ENCODE results near the gene GRIK4. TPM values are rescaled to one million over a fixed set of nuclear protein-coding genes. Genes with fewer than 3 reads are reported as not detected.

The GRIK4 gene
- total and polyA plus RNA-seq, 2 experiments from 2014 or later, result not detected

DNA sequence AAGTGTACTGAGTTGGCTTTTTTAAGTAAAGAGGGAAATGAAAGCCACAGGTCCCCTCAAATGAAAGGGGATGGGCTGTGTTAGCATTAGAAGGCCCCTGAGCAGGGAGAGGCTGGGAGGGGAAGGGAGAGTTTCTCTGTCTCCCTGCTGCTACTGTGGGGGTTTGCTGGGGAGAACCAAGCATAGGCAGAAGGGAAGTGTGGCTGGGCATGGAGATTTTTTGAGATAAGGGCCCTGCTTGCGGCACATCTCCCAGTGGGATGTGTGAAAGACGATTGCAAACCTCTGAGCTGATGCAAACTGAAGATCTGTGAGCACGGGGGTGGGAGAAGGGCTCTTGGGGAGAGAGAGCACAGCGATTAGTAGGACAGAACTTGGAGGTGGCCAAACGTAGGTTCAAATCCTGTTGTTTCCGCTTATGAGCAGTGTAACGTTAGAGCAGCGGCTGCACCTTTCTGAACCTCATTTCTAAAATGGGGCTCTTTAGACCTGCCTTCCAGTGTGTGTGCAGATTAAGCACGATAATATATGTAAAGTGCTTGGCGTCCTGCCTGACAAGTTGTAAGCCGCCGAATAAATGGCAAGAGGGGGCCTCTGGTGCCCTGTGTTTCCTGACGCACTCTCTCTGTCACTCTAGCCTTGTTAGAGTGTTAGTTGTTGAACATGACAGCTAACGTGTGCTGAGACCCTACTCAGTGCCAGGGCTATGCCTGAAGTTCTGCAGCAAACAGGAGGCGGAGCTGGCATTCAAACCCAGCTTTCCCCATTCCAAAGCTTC is 122.3 kb downstream of the GRIK4 start:
- Histone ChIP-seq H4K20me1 (ENCODE audit: insufficient read depth) (no peaks in the 10 kb centered on the region), H3K4me2 (ENCODE audit: unreplicated experiment) (no peak overlapping the region), H3K27ac (no peak overlapping the region), H3F3A (ENCODE audit: insufficient read depth) (no peaks in the 10 kb centered on the region), H3K27me3 (replicated peaks; ENCODE audit: insufficient read depth) (peaks cover 42% of the 10 kb centered on the region), H3K9me3 (ENCODE audit: low read depth) (no peaks in the 10 kb centered on the region), H3K4me1 (ENCODE audit: insufficient read depth) (no peaks in the 10 kb centered on the region), H3K36me3 (ENCODE audit: low read depth) (no peaks in the 10 kb centered on the region), H3K4me3 (no peak overlapping the region), H3K9ac (no peak overlapping the region), H3K79me2 (ENCODE audit: insufficient read depth) (no peaks in the 10 kb centered on the region), H2AFZ (no peak overlapping the region), H3K9me2 (ENCODE audit: insufficient read depth) (no peaks in the 10 kb centered on the region)
- WGBS, 2 experiments (ENCODE audit: low coverage in 1 of 2, low lambda C conversion rate in 2 of 2, missing lambda C conversion rate in 2 of 2), result 51 to 52% methylated on average over 15 of the region's 15 CpGs
- TF ChIP-seq EZH2 (IDR thresholded peaks at IDR 0.05; ENCODE audit: insufficient read depth, poor library complexity, severe bottlenecking) (no peak), EZH2phosphoT487 (IDR thresholded peaks at IDR 0.05; ENCODE audit: insufficient read depth, low read depth) (no peak)
- DNase-seq, result no peak
- in situ Hi-C loops (cut with MboI), result no loop called here

DNA sequence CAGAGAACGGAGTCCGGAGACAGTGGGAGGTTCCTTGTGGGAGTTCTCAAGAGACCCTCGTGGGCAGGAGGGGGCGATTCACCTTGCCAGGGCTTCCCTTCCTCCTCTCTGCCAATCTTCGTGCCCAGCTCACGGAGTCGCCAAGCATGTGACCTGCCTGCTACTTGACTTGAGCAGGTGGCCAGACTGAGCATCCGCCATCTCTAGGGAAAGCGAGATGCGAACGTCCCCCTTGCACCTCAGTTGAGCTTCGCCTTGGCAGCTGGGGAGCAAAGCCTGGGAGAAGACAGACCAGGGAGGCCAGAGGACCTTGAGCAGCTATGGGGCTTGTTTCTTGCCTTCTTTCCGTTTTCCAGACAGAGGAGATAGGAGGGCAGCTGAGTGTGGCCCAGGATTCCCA is 123.2 kb downstream of the GRIK4 start:
- WGBS, 2 experiments (ENCODE audit: low coverage in 1 of 2, low lambda C conversion rate in 2 of 2, missing lambda C conversion rate in 2 of 2), result 59 to 68% methylated on average over 12 to 13 of the region's 13 CpGs

DNA sequence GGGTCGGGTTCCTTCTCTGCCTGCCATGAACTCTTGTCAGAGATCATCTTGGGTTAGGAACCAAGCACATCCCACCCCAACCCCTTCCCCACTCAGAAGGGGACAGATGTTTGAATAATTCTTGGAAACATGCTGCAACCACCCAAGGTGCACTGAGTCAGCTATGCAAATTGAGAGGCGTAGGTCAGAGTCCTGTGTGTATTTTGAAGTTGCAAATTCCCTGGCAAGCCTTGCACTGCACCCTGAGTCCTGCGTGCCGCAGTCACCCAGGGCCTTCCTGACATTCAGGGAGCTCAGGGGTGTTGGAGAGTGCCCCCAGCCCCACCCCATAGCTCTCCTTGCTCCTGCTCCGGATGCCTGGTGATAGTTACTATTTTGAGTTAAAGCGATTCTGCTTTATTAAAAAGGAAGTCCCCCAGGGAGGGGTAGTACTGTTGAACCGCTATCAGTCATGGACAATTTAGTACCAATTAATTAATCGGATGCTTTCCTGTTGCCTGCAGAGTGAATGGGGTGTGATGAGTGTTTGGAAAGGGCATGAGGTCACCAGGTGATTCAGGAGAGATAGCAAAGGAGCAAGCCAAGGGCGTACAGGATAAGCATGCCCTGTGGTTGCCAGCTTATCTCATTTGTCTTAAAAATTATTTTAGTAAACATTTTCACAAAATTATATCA is 123.7 kb downstream of the GRIK4 start:
- no peak for TF ChIP-seq EZH2phosphoT487 (IDR thresholded peaks at IDR 0.05; ENCODE audit: insufficient read depth, low read depth)
- TF ChIP-seq EZH2 (IDR thresholded peaks at IDR 0.05; ENCODE audit: insufficient read depth, poor library complexity, severe bottlenecking), result no peak
- no peak overlapping the region for H3K4me3 ChIP-seq
- in situ Hi-C loops (cut with MboI), result no loop called here
- no peaks in the 10 kb centered on the region for H3K9me2 ChIP-seq (ENCODE audit: insufficient read depth)
- H3F3A ChIP-seq (ENCODE audit: insufficient read depth), result no peaks in the 10 kb centered on the region
- H3K36me3 ChIP-seq (ENCODE audit: low read depth), result no peaks in the 10 kb centered on the region
- no peak overlapping the region for H3K27ac ChIP-seq
- no peaks in the 10 kb centered on the region for H3K4me1 ChIP-seq (ENCODE audit: insufficient read depth)
- WGBS, 2 experiments (ENCODE audit: low coverage in 1 of 2, low lambda C conversion rate in 2 of 2, missing lambda C conversion rate in 2 of 2), result 65 to 69% methylated on average over 9 of the region's 9 CpGs
- no peak overlapping the region for H2AFZ ChIP-seq
- H4K20me1 ChIP-seq (ENCODE audit: insufficient read depth), result no peaks in the 10 kb centered on the region
- peaks cover 36% of the 10 kb centered on the region for H3K27me3 ChIP-seq (replicated peaks; ENCODE audit: insufficient read depth)
- H3K79me2 ChIP-seq (ENCODE audit: insufficient read depth), result no peaks in the 10 kb centered on the region
- H3K9me3 ChIP-seq (ENCODE audit: low read depth), result no peaks in the 10 kb centered on the region
- H3K4me2 ChIP-seq (ENCODE audit: unreplicated experiment), result no peak overlapping the region
- no peak overlapping the region for H3K9ac ChIP-seq
- DNase-seq, result no peak

More for the DNA sequence above, 123.2 kb downstream of the GRIK4 start:
- TF ChIP-seq EZH2 (IDR thresholded peaks at IDR 0.05; ENCODE audit: insufficient read depth, poor library complexity, severe bottlenecking) (no peak), EZH2phosphoT487 (IDR thresholded peaks at IDR 0.05; ENCODE audit: insufficient read depth, low read depth) (no peak)
- H3K4me1 ChIP-seq (ENCODE audit: insufficient read depth), result no peaks in the 10 kb centered on the region
- H3K9ac ChIP-seq, result no peak overlapping the region
- in situ Hi-C loops (cut with MboI), result no loop called here
- no peak overlapping the region for H3K27ac ChIP-seq
- no peaks in the 10 kb centered on the region for H3K9me2 ChIP-seq (ENCODE audit: insufficient read depth)
- H3K9me3 ChIP-seq (ENCODE audit: low read depth), result no peaks in the 10 kb centered on the region
- H3K4me3 ChIP-seq, result no peak overlapping the region
- no peak for DNase-seq
- peaks cover 39% of the 10 kb centered on the region for H3K27me3 ChIP-seq (replicated peaks; ENCODE audit: insufficient read depth)
- H2AFZ ChIP-seq, result no peak overlapping the region
- no peaks in the 10 kb centered on the region for H3F3A ChIP-seq (ENCODE audit: insufficient read depth)
- no peak overlapping the region for H3K4me2 ChIP-seq (ENCODE audit: unreplicated experiment)
- no peaks in the 10 kb centered on the region for H3K79me2 ChIP-seq (ENCODE audit: insufficient read depth)
- no peaks in the 10 kb centered on the region for H4K20me1 ChIP-seq (ENCODE audit: insufficient read depth)
- H3K36me3 ChIP-seq (ENCODE audit: low read depth), result no peaks in the 10 kb centered on the region

DNA sequence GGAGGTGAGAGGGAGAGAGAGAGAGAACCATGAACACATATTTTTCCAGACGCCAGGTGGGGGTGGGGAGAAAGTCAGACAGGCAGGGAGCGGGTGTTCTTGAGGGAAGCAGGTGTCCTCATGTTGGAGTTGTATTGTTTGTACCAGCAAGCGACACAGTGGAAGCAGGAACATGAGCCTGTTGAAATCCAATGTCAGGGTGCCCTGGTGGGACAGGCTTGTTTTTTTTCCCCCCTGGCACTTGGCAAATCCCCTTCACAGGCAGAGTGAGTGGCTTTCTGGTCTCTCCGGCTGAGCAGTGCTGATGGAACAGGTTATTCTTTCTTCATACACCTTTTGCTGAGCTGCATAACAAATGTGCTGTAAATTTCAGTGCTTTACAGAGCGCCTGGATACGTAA is 125.6 kb downstream of the GRIK4 start:
- H4K20me1 ChIP-seq (ENCODE audit: insufficient read depth), result no peaks in the 10 kb centered on the region
- TF ChIP-seq EZH2 (IDR thresholded peaks at IDR 0.05; ENCODE audit: insufficient read depth, poor library complexity, severe bottlenecking), result no peak
- TF ChIP-seq EZH2phosphoT487 (IDR thresholded peaks at IDR 0.05; ENCODE audit: insufficient read depth, low read depth), result no peak
- H3K36me3 ChIP-seq (ENCODE audit: low read depth), result no peaks in the 10 kb centered on the region
- no peaks in the 10 kb centered on the region for H3K9me2 ChIP-seq (ENCODE audit: insufficient read depth)
- H3K27me3 ChIP-seq (replicated peaks; ENCODE audit: insufficient read depth), result peaks cover 28% of the 10 kb centered on the region
- DNase-seq, result no peak
- in situ Hi-C loops (cut with MboI), result no loop called here
- H3K4me3 ChIP-seq, result no peak overlapping the region
- H3K27ac ChIP-seq, result no peak overlapping the region
- no peak overlapping the region for H3K9ac ChIP-seq
- no peak overlapping the region for H2AFZ ChIP-seq
- no peaks in the 10 kb centered on the region for H3K9me3 ChIP-seq (ENCODE audit: low read depth)
- no peaks in the 10 kb centered on the region for H3F3A ChIP-seq (ENCODE audit: insufficient read depth)
- no peaks in the 10 kb centered on the region for H3K4me1 ChIP-seq (ENCODE audit: insufficient read depth)
- whole genome bisulfite sequencing, 2 experiments (ENCODE audit: low coverage in 1 of 2, low lambda C conversion rate in 2 of 2, missing lambda C conversion rate in 2 of 2), result 49 to 51% methylated on average over 5 to 6 of the region's 6 CpGs
- H3K4me2 ChIP-seq (ENCODE audit: unreplicated experiment), result no peak overlapping the region
- no peaks in the 10 kb centered on the region for H3K79me2 ChIP-seq (ENCODE audit: insufficient read depth)
